Keratinocyte (primary cell): ENCODE results near the gene CCDC54. TPM values are rescaled to one million over a fixed set of nuclear protein-coding genes. Genes with fewer than 3 reads are reported as not detected.

ENCODE experiments used
- DNase-seq: peaks from one replicate; pipeline ENCODE4 v3.0.0-alpha.2; 2011; ENCODE audit warnings: low read depth, missing footprints, low spot score
- FAIRE-seq: peaks from 2 replicates; lab custom pipeline; 2011; peaks lifted over from hg19 to GRCh38; lab: Jason Lieb, UNC
- H2AFZ ChIP-seq: 2 replicates; pipeline ENCODE4 v1.6.0; 2012; ENCODE audit warnings: low read length, control low read depth, inconsistent platforms; ENCODE audit not compliant: control insufficient read depth
- H3K27ac ChIP-seq: 2 replicates; pipeline ENCODE4 v1.5.1; 2011; ENCODE audit warnings: low read length; ENCODE audit not compliant: control insufficient read depth, insufficient read depth
- H3K27me3 ChIP-seq: 3 replicates; pipeline ENCODE4 v1.6.0; 2011; ENCODE audit warnings: low read length; ENCODE audit not compliant: control insufficient read depth, insufficient read depth; ENCODE audit errors: extremely low read depth
- H3K36me3 ChIP-seq, 2 experiments: 2 replicates in 1 of 2; 3 replicates in 1 of 2; pipeline ENCODE4 v1.5.1; 2011; ENCODE audit warnings: low read length in 2 of 2, mild to moderate bottlenecking in 1 of 2; ENCODE audit not compliant: control insufficient read depth in 2 of 2, insufficient read depth in 2 of 2; ENCODE audit errors: extremely low read depth in 1 of 2
- H3K4me1 ChIP-seq: 3 replicates; pipeline ENCODE4 v1.5.1; 2011; ENCODE audit warnings: low read length; ENCODE audit not compliant: control insufficient read depth, insufficient read depth; ENCODE audit errors: extremely low read depth
- H3K4me2 ChIP-seq: 3 replicates; pipeline ENCODE4 v1.6.0; 2011; ENCODE audit warnings: low read depth, low read length; ENCODE audit not compliant: control insufficient read depth, insufficient read depth; ENCODE audit errors: extremely low read depth
- H3K4me3 ChIP-seq, 3 experiments: fragments of 200-600 bp in 1 of 3; sonication (generic) in 1 of 3; 2 replicates in 2 of 3; 3 replicates in 1 of 3; pipeline ENCODE4 v1.5.1; 2011 to 2016; ENCODE audit warnings: low read length in 3 of 3, mild to moderate bottlenecking in 3 of 3, control low read depth in 2 of 3, inconsistent platforms in 1 of 3, low read depth in 1 of 3, mixed read lengths in 1 of 3, mixed run types in 1 of 3, moderate library complexity in 1 of 3; ENCODE audit not compliant: control insufficient read depth in 2 of 3, insufficient read depth in 2 of 3; ENCODE audit errors: extremely low read depth in 1 of 3
- H3K79me2 ChIP-seq: 2 replicates; pipeline ENCODE4 v1.6.0; 2012; ENCODE audit warnings: low read length; ENCODE audit not compliant: control insufficient read depth, insufficient read depth
- H3K9ac ChIP-seq: 3 replicates; pipeline ENCODE4 v1.6.0; 2011; ENCODE audit warnings: low read length; ENCODE audit not compliant: control insufficient read depth, insufficient read depth; ENCODE audit errors: extremely low read depth
- H3K9me1 ChIP-seq: 3 replicates; pipeline ENCODE4 v1.6.0; 2011; ENCODE audit warnings: low read length; ENCODE audit not compliant: control insufficient read depth, insufficient read depth; ENCODE audit errors: extremely low read depth
- H3K9me3 ChIP-seq: 2 replicates; pipeline ENCODE4 v1.5.1; 2012; ENCODE audit warnings: low read depth, low read length; ENCODE audit not compliant: control insufficient read depth
- H4K20me1 ChIP-seq: 3 replicates; pipeline ENCODE4 v1.6.0; 2011; ENCODE audit warnings: low read length; ENCODE audit not compliant: control insufficient read depth, insufficient read depth; ENCODE audit errors: extremely low read depth
- CTCF ChIP-seq, 3 experiments: IDR thresholded peaks in 1 of 3; conservative IDR thresholded peaks in 1 of 3; optimal IDR thresholded peaks in 1 of 3; 2 replicates in 2 of 3; 3 replicates in 1 of 3; pipeline versions ENCODE3 to v1.5.1; 2011; ENCODE audit warnings: low read length in 3 of 3, mild to moderate bottlenecking in 3 of 3, moderate library complexity in 2 of 3, control low read depth in 1 of 3, inconsistent platforms in 1 of 3; ENCODE audit not compliant: insufficient read depth in 2 of 3; ENCODE audit errors: extremely low read depth in 1 of 3
- EZH2 ChIP-seq: IDR thresholded peaks from one replicate; pipeline ENCODE4 v1.6.1; 2012; ENCODE audit warnings: inconsistent platforms, mild to moderate bottlenecking, low read length, moderate library complexity
- dilution Hi-C: fragments of 300-500 bp; cut with MboI; formaldehyde crosslinking; loops from one replicate; pipeline ENCODE4 v1.7.0; 2020; ENCODE audit warnings: low sequenced_read_pairs; ENCODE audit not compliant: extremely low pct_ligation_motif_present
- polyA plus RNA-seq, 5 experiments: library from polyadenylated mRNA; depleted of rRNA in 3 of 5; stranded (reverse) in 3 of 5; stranded (forward) in 1 of 5; unstranded in 1 of 5; fragments of >200 nt; gene quantifications; 1 replicate in 1 of 5; 2 replicates in 3 of 5; 3 replicates in 1 of 5; pipeline versions ENCODE4 v1.2.1 to v1.2.3, GENCODE V29; 2011 to 2012; ENCODE audit warnings: missing spikeins in 2 of 5, low read depth in 1 of 5, low replicate concordance in 1 of 5

The CCDC54 gene
- polyA plus RNA-seq, 1 donor (not counting 4 experiments of a cell fraction or from before 2014, with no cell fraction given) = not detected

GRCh38 chr3:107382631-107383030 is 5.4 kb downstream of the CCDC54 start:
- Histone ChIP-seq H4K20me1 (no peaks in the 10 kb centered on the region), H3K36me3 (no peaks in the 10 kb centered on the region), H3K4me3 (no peak overlapping the region), H2AFZ (peak overlapping the region; percentile 24), H3K79me2 (no peaks in the 10 kb centered on the region), H3K9ac (no peak overlapping the region), H3K9me3 (no peaks in the 10 kb centered on the region), H3K27ac (no peak overlapping the region), H3K4me2 (no peak overlapping the region), H3K9me1 (no peaks in the 10 kb centered on the region), H3K4me1 (peaks cover 5% of the 10 kb centered on the region), H3K27me3 (no peaks in the 10 kb centered on the region)
- no peak for DNase-seq
- TF ChIP-seq EZH2 = no peak
- no peak for TF ChIP-seq CTCF (optimal IDR thresholded peaks at IDR 0.05 in 1 of 3, IDR thresholded peaks at IDR 0.05 in 1 of 3, conservative IDR thresholded peaks at IDR 0.05 in 1 of 3; ENCODE audit: extremely low read depth in 1 of 3, insufficient read depth in 2 of 3, low read length in 3 of 3)
- dilution Hi-C loops = no loop called here
- FAIRE-seq = no peak

GRCh38 chr3:107384428-107384827 is 7.2 kb downstream of the CCDC54 start:
- DNase-seq (no peak), FAIRE-seq (peak; percentile 58)
- Histone ChIP-seq H3K27me3 (no peaks in the 10 kb centered on the region), H2AFZ (no peak overlapping the region), H3K9me1 (no peaks in the 10 kb centered on the region), H4K20me1 (no peaks in the 10 kb centered on the region), H3K4me2 (no peak overlapping the region), H3K4me3 (no peak overlapping the region), H3K9ac (no peak overlapping the region), H3K27ac (no peak overlapping the region), H3K4me1 (peaks cover 5% of the 10 kb centered on the region), H3K79me2 (no peaks in the 10 kb centered on the region), H3K36me3 (no peaks in the 10 kb centered on the region), H3K9me3 (no peaks in the 10 kb centered on the region)
- no peak for TF ChIP-seq CTCF (optimal IDR thresholded peaks at IDR 0.05 in 1 of 3, IDR thresholded peaks at IDR 0.05 in 1 of 3, conservative IDR thresholded peaks at IDR 0.05 in 1 of 3; ENCODE audit: extremely low read depth in 1 of 3, insufficient read depth in 2 of 3, low read length in 3 of 3)
- dilution Hi-C loops = no loop called here
